SK-N-SH (cell line): Measurements from ENCODE around the gene HAGHL. TPM values are rescaled to one million over a fixed set of nuclear protein-coding genes. Genes with fewer than 3 reads are reported as not detected.

Source experiments
- CTCF ChIA-PET: fragments of 300-600, 350-600 bp; formaldehyde crosslinking; extraction: SDS; loops from one replicate; lab custom pipeline; 2021; lab: Yijun Ruan, JAX
- POLR2A ChIA-PET: fragments of 350-600 bp; sonication (Branson Sonifier 250); formaldehyde crosslinking; extraction: SDS; loops from one replicate; lab custom pipeline; 2020; ENCODE audit warnings: antibody characterized with exemption, inconsistent platforms; lab: Yijun Ruan, JAX
- DNase-seq: peaks from one replicate; pipeline ENCODE4 v3.0.0; 2012
- H2AFZ ChIP-seq: fragments of 200-600 bp; sonication (generic); 2 replicates; pipeline ENCODE4 v1.8.1; 2016; ENCODE audit warnings: antibody characterized with exemption, mild to moderate bottlenecking, low read depth
- H3F3A ChIP-seq: fragments of 200-600 bp; sonication (generic); replicated peaks from 2 replicates; pipeline ENCODE3; 2016; ENCODE audit warnings: antibody characterized with exemption, mild to moderate bottlenecking; ENCODE audit not compliant: insufficient read depth
- H3K27ac ChIP-seq, 2 experiments: fragments of 200-500 bp in 1 of 2; fragments of 200-600 bp in 1 of 2; sonication (Bioruptor generic) in 1 of 2; sonication (generic), shearing (Covaris generic) in 1 of 2; 2 replicates each; pipeline versions ENCODE4 v1.5.1 to v1.6.1; 2014 to 2016; ENCODE audit warnings: low read depth in 2 of 2, inconsistent platforms in 1 of 2, low read length in 1 of 2, mild to moderate bottlenecking in 1 of 2, mixed read lengths in 1 of 2
- H3K27me3 ChIP-seq: fragments of 200-600 bp; sonication (generic), shearing (Covaris generic); 2 replicates; pipeline ENCODE4 v1.6.1; 2016; ENCODE audit warnings: mixed run types; ENCODE audit not compliant: insufficient read depth
- H3K36me3 ChIP-seq, 2 experiments: fragments of 200-500 bp in 1 of 2; fragments of 200-600 bp in 1 of 2; sonication (Bioruptor generic) in 1 of 2; sonication (generic) in 1 of 2; replicated peaks in 1 of 2; 2 replicates each; pipeline versions ENCODE3 to v1.5.1; 2014 to 2016; ENCODE audit warnings: low read length in 1 of 2, mild to moderate bottlenecking in 1 of 2; ENCODE audit not compliant: insufficient read depth in 2 of 2, control insufficient read depth in 1 of 2
- H3K4me1 ChIP-seq, 2 experiments: fragments of 200-500 bp in 1 of 2; fragments of 200-600 bp in 1 of 2; sonication (Bioruptor generic) in 1 of 2; sonication (generic), shearing (Covaris generic) in 1 of 2; 2 replicates each; pipeline versions ENCODE4 v1.5.1 to v1.6.1; 2014 to 2016; ENCODE audit warnings: low read depth in 1 of 2, low read length in 1 of 2, mixed run types in 1 of 2; ENCODE audit not compliant: insufficient read depth in 2 of 2, control insufficient read depth in 1 of 2
- H3K4me2 ChIP-seq: fragments of 200-600 bp; sonication (generic), shearing (Covaris generic); 2 replicates; pipeline ENCODE4 v1.6.1; 2017; ENCODE audit warnings: mixed run types
- H3K4me3 ChIP-seq, 2 experiments: fragments of 200-500 bp in 1 of 2; fragments of 200-600 bp in 1 of 2; sonication (Bioruptor generic) in 1 of 2; sonication (generic), shearing (Covaris generic) in 1 of 2; 2 replicates each; pipeline versions ENCODE4 v1.5.1 to v1.8.1; 2014 to 2016; ENCODE audit warnings: low read depth in 2 of 2, inconsistent platforms in 1 of 2, low read length in 1 of 2, mild to moderate bottlenecking in 1 of 2, mixed read lengths in 1 of 2, moderate library complexity in 1 of 2
- H3K79me2 ChIP-seq: fragments of 200-600 bp; sonication (generic); 2 replicates; pipeline ENCODE4 v1.8.1; 2017; ENCODE audit warnings: mild to moderate bottlenecking; ENCODE audit not compliant: insufficient read depth
- H3K9ac ChIP-seq: fragments of 200-600 bp; sonication (generic); 2 replicates; pipeline ENCODE4 v1.6.1; 2017; ENCODE audit warnings: mixed run types
- H3K9me2 ChIP-seq: fragments of 200-600 bp; sonication (generic); 2 replicates; pipeline ENCODE4 v1.6.1; 2017; ENCODE audit warnings: mixed run types
- H3K9me3 ChIP-seq: fragments of 200-600 bp; sonication (generic); 2 replicates; pipeline ENCODE4 v1.6.1; 2017; ENCODE audit warnings: mixed run types, mild to moderate bottlenecking, moderate library complexity
- H4K20me1 ChIP-seq: fragments of 200-600 bp; sonication (generic); 2 replicates; pipeline ENCODE4 v1.6.1; 2017; ENCODE audit warnings: mild to moderate bottlenecking, mixed run types; ENCODE audit not compliant: insufficient read depth
- EZH2phosphoT487 ChIP-seq: fragments of 200-600 bp; sonication (generic); IDR thresholded peaks from 2 replicates; pipeline ENCODE4 v1.6.1; 2017; ENCODE audit warnings: low read depth, mixed run types, mild to moderate bottlenecking, antibody characterized with exemption, moderate library complexity, borderline replicate concordance
- FOSL2 ChIP-seq: IDR thresholded peaks from 2 replicates; pipeline ENCODE4 v1.4.0; 2012; ENCODE audit warnings: low read depth, mild to moderate bottlenecking, moderate library complexity, borderline replicate concordance
- GATA2 ChIP-seq: sonication (generic); formaldehyde crosslinking; IDR thresholded peaks from 2 replicates; pipeline ENCODE4 v1.5.0; 2020; ENCODE audit warnings: mild to moderate bottlenecking, missing genetic modification reagents
- MAX ChIP-seq: IDR thresholded peaks from 2 replicates; pipeline ENCODE4 v1.4.0; 2012; ENCODE audit warnings: low read depth
- MEF2A ChIP-seq: IDR thresholded peaks from 2 replicates; pipeline ENCODE4 v1.4.0; 2012; ENCODE audit warnings: low read depth, borderline replicate concordance
- NFIC ChIP-seq: IDR thresholded peaks from 2 replicates; pipeline ENCODE4 v1.4.0; 2012; ENCODE audit warnings: borderline replicate concordance
- NRF1 ChIP-seq: IDR thresholded peaks from 2 replicates; pipeline ENCODE4 v1.6.1; 2012; ENCODE audit warnings: low read depth, mild to moderate bottlenecking, low read length
- REST ChIP-seq: IDR thresholded peaks from 2 replicates; pipeline ENCODE4 v1.6.1; 2012; ENCODE audit warnings: mild to moderate bottlenecking, low read depth, low read length, moderate library complexity
- RFX5 ChIP-seq: IDR thresholded peaks from 2 replicates; pipeline ENCODE4 v1.6.1; 2012; ENCODE audit warnings: mild to moderate bottlenecking, improper control_type of control experiment, low read length
- SIN3A ChIP-seq: IDR thresholded peaks from 2 replicates; pipeline ENCODE4 v1.6.1; 2012; ENCODE audit warnings: low read depth, mild to moderate bottlenecking, low read length, moderate library complexity, borderline replicate concordance
- SMC3 ChIP-seq: IDR thresholded peaks from 2 replicates; pipeline ENCODE4 v1.6.1; 2012; ENCODE audit warnings: low read depth, low read length, improper control_type of control experiment
- TAF1 ChIP-seq: IDR thresholded peaks from 2 replicates; pipeline ENCODE4 v1.6.1; 2012; ENCODE audit warnings: low read depth, mild to moderate bottlenecking, low read length, moderate library complexity, borderline replicate concordance
- USF1 ChIP-seq: IDR thresholded peaks from 2 replicates; pipeline ENCODE4 v1.4.0; 2012; ENCODE audit warnings: low read depth, borderline replicate concordance
- YY1 ChIP-seq: IDR thresholded peaks from 2 replicates; pipeline ENCODE4 v1.4.0; 2012; ENCODE audit warnings: low read depth, mild to moderate bottlenecking
- WGBS: methylation state at CpG from one replicate; pipeline ENCODE4 v1.1.6; 2017; ENCODE audit warnings: low lambda C conversion rate; 5-methylcytosine and 5-hydroxymethylcytosine counted together
- polyA plus RNA-seq, 3 experiments: library from polyadenylated mRNA; depleted of rRNA; stranded (reverse); fragments of >200 nt; gene quantifications; 2 replicates each; pipeline ENCODE4 v1.2.3, GENCODE V29; 2012
- TF ChIP-seq, protein P1 (sequence below): IDR thresholded peaks from 2 replicates; pipeline ENCODE4 v1.4.0; 2012; ENCODE audit warnings: low read depth, borderline replicate concordance

HAGHL gene
- polyA plus RNA-seq, 1 of the 3 experiments (the other 2 are of a cell fraction): 65.5 TPM

- no peaks in the 10 kb centered on the region for H3K9me3 ChIP-seq
- no peak overlapping the region for H3K4me2 ChIP-seq
- CTCF ChIA-PET: interaction anchor here (20.3 kb wide), 1 partner anchor 22 kb away, joined by 358 read pairs; the partner anchor contains the start of genes ANTKMT, FBXL16 and METRN
- peaks cover 0 to 8% of the 10 kb centered on the region in 2 experiments; a peak in 1 of 4 replicates for H3K4me1 ChIP-seq
- 98% methylated on average over 15 of the region's 25 CpGs for WGBS
- TF ChIP-seq REST (no peak), YY1 (no peak), RFX5 (no peak), SIN3A (no peak), TAF1 (no peak), MEF2A (no peak), USF1 (no peak), GATA2 (CRISPR knock-in tag) (no peak), NRF1 (no peak), NFIC (no peak), EZH2phosphoT487 (no peak), MAX (no peak), FOSL2 (no peak), SMC3 (no peak)
- TF ChIP-seq, protein P1, sequence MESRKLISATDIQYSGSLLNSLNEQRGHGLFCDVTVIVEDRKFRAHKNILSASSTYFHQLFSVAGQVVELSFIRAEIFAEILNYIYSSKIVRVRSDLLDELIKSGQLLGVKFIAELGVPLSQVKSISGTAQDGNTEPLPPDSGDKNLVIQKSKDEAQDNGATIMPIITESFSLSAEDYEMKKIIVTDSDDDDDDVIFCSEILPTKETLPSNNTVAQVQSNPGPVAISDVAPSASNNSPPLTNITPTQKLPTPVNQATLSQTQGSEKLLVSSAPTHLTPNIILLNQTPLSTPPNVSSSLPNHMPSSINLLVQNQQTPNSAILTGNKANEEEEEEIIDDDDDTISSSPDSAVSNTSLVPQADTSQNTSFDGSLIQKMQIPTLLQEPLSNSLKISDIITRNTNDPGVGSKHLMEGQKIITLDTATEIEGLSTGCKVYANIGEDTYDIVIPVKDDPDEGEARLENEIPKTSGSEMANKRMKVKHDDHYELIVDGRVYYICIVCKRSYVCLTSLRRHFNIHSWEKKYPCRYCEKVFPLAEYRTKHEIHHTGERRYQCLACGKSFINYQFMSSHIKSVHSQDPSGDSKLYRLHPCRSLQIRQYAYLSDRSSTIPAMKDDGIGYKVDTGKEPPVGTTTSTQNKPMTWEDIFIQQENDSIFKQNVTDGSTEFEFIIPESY: no peak
- H3F3A ChIP-seq: peaks cover 4% of the 10 kb centered on the region
- no peaks in the 10 kb centered on the region for H3K9me2 ChIP-seq
- no peaks in the 10 kb centered on the region for H4K20me1 ChIP-seq
- H3K79me2 ChIP-seq: peaks cover 9% of the 10 kb centered on the region
- peaks cover 0 to 40% of the 10 kb centered on the region in 2 experiments for H3K36me3 ChIP-seq
- no peaks in the 10 kb centered on the region for H3K27me3 ChIP-seq
- no peak for DNase-seq
- POLR2A ChIA-PET: no interaction called here
- H3K4me3 ChIP-seq: no peak overlapping the region
- no peak overlapping the region for H3K9ac ChIP-seq
- no peak overlapping the region for H3K27ac ChIP-seq
- no peak overlapping the region for H2AFZ ChIP-seq
These were observed 8.3 kb downstream of the HAGHL start for GRCh38 chr16:734981-735881.
